Measurements from ENCODE around the gene CYTH2. TPM values are rescaled to one million over a fixed set of nuclear protein-coding genes. Genes with fewer than 3 reads are reported as not detected.

The CYTH2 gene
- polyA plus RNA-seq, 3 donors = 21.3 to 48.2 (median 21.7) TPM

DNA sequence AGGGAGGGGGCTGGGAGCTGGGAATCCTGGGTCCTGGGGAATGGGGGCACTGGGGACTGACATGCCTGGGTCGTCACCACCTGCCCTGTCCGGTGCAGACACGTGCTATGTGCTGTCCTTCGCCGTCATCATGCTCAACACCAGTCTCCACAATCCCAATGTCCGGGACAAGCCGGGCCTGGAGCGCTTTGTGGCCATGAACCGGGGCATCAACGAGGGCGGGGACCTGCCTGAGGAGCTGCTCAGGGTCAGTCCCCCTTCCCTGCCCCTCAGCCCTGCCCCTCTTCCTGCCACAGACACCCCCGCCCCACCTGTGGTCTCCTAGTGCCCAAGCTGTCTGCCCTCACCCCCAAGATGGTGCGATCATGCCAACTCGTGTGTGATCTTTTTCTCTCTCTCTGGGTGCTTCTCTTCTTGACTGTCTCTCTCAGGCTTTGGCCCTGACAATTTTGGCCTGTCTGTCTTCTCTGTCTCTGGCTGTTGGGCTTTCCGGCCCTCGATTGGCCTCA, 5.0 kb downstream of the CYTH2 start:
- H3K36me3 ChIP-seq (replicated peaks in 1 of 2; ENCODE audit: control insufficient read depth in 1 of 2, insufficient read depth in 2 of 2, low read length in 2 of 2) = peaks cover 80 to 84% of the 10 kb centered on the region in 2 donors
- peaks cover 6 to 11% of the 10 kb centered on the region in 2 donors for H3K4me1 ChIP-seq (ENCODE audit: control insufficient read depth in 1 of 2, insufficient read depth in 2 of 2, low read length in 2 of 2)
- H3K9me3 ChIP-seq (replicated peaks in 1 of 2; ENCODE audit: control insufficient read depth in 1 of 2, insufficient read depth in 1 of 2, low read length in 2 of 2) = no peaks in the 10 kb centered on the region
- no peak overlapping the region for H3K4me2 ChIP-seq (replicated peaks; ENCODE audit: extremely low read depth, low read length, poor library complexity, severe bottlenecking)
- TF ChIP-seq, protein P1, sequence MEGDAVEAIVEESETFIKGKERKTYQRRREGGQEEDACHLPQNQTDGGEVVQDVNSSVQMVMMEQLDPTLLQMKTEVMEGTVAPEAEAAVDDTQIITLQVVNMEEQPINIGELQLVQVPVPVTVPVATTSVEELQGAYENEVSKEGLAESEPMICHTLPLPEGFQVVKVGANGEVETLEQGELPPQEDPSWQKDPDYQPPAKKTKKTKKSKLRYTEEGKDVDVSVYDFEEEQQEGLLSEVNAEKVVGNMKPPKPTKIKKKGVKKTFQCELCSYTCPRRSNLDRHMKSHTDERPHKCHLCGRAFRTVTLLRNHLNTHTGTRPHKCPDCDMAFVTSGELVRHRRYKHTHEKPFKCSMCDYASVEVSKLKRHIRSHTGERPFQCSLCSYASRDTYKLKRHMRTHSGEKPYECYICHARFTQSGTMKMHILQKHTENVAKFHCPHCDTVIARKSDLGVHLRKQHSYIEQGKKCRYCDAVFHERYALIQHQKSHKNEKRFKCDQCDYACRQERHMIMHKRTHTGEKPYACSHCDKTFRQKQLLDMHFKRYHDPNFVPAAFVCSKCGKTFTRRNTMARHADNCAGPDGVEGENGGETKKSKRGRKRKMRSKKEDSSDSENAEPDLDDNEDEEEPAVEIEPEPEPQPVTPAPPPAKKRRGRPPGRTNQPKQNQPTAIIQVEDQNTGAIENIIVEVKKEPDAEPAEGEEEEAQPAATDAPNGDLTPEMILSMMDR (IDR thresholded peaks at IDR 0.05) = no peak
- no peaks in the 10 kb centered on the region for H3K27me3 ChIP-seq (ENCODE audit: control insufficient read depth in 2 of 2, insufficient read depth in 2 of 2, low read length in 2 of 2)
- Mint-ChIP-seq H3K27me3 (ENCODE audit: low read depth in 3 of 3) (peaks cover 0 to 3% (median 1%) of the 10 kb centered on the region in 3 donors), H3K4me3 (no peak overlapping the region), H3K9me3 (no peaks in the 10 kb centered on the region), H3K4me1 (peaks cover 11% of the 10 kb centered on the region), H3K36me3 (peaks cover 61 to 87% of the 10 kb centered on the region in 2 donors), H3K27ac (peak overlapping the region in 2 of 7 donors; percentile 10 to 18)
- no peak overlapping the region for H3K9ac ChIP-seq (ENCODE audit: insufficient read depth, low read length, poor library complexity, severe bottlenecking)
- H2AFZ ChIP-seq (ENCODE audit: insufficient read depth, low read depth, low read length, poor library complexity, severe bottlenecking) = no peak overlapping the region
- DNase-seq = no peak
- H4K20me1 ChIP-seq (ENCODE audit: insufficient read depth, low read length) = peaks cover 54% of the 10 kb centered on the region
- no peak overlapping the region for H3K4me3 ChIP-seq (replicated peaks in 1 of 3; ENCODE audit: low read depth in 2 of 3, low read length in 3 of 3)
- intact Hi-C loops (cut with micrococcal nuclease) = no loop called here
- no peak overlapping the region for H3K27ac ChIP-seq (ENCODE audit: low read depth in 1 of 2, low read length in 2 of 2)
- peaks cover 25% of the 10 kb centered on the region for H3K79me2 ChIP-seq (ENCODE audit: insufficient read depth, low read length)
- 93% methylated on average over 13 of the region's 16 CpGs for WGBS (ENCODE audit: insufficient coverage)

DNA sequence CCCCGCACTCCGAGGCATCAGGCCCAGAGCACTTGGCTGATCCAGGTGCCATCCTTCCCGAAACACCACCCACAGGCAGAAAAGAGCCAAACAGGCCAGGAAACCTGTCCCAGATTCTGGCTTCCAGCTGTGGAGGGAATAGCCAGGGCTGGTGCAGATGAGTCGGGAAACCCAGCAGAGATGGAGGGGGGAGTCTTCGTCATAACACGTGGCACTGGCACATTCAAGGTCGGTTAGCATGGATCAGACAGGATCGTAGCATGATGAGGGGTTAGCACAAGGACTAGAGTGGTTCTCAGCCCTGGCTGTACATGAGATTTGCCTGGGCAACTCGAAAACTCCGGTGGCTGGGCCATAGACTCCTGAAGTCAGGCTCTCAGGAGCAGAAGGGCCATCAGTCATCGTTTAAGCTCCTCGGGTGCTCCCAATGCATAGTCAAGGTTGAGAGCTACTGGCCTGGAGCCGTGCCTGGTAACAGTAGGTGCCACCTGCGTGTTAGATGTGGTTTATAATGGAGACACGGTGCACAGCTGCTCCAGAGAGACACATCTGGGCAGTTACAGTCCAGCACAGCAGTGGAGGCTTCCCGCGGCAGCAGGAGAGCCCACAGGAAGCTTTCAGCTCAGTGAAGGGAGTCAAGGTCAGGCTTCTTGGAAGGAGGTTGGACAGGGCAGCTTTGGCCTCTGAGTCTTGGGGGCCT, 6.3 kb downstream of the CYTH2 start:
- H4K20me1 ChIP-seq (ENCODE audit: insufficient read depth, low read length) = peaks cover 41% of the 10 kb centered on the region
- Mint-ChIP-seq H3K27me3 (ENCODE audit: low read depth in 3 of 3) (peaks cover 1 to 11% (median 9%) of the 10 kb centered on the region in 3 donors), H3K4me3 (no peak overlapping the region), H3K4me1 (peaks cover 13% of the 10 kb centered on the region), H3K27ac (peak overlapping the region in 4 of 7 donors; percentile 25 to 66 (median 37)), H3K9me3 (no peaks in the 10 kb centered on the region), H3K36me3 (peaks cover 64 to 86% of the 10 kb centered on the region in 2 donors)
- peaks cover 14% of the 10 kb centered on the region for H3K79me2 ChIP-seq (ENCODE audit: insufficient read depth, low read length)
- peaks cover 7 to 10% of the 10 kb centered on the region in 2 donors for H3K4me1 ChIP-seq (ENCODE audit: control insufficient read depth in 1 of 2, insufficient read depth in 2 of 2, low read length in 2 of 2)
- no peak overlapping the region for H3K4me3 ChIP-seq (replicated peaks in 1 of 3; ENCODE audit: low read depth in 2 of 3, low read length in 3 of 3)
- H3K9me3 ChIP-seq (replicated peaks in 1 of 2; ENCODE audit: control insufficient read depth in 1 of 2, insufficient read depth in 1 of 2, low read length in 2 of 2) = no peaks in the 10 kb centered on the region
- intact Hi-C loops (cut with micrococcal nuclease) = no loop called here
- H2AFZ ChIP-seq (ENCODE audit: insufficient read depth, low read depth, low read length, poor library complexity, severe bottlenecking) = no peak overlapping the region
- H3K4me2 ChIP-seq (replicated peaks; ENCODE audit: extremely low read depth, low read length, poor library complexity, severe bottlenecking) = no peak overlapping the region
- no peaks in the 10 kb centered on the region for H3K27me3 ChIP-seq (ENCODE audit: control insufficient read depth in 2 of 2, insufficient read depth in 2 of 2, low read length in 2 of 2)
- no peak overlapping the region for H3K9ac ChIP-seq (ENCODE audit: insufficient read depth, low read length, poor library complexity, severe bottlenecking)
- H3K36me3 ChIP-seq (replicated peaks in 1 of 2; ENCODE audit: control insufficient read depth in 1 of 2, insufficient read depth in 2 of 2, low read length in 2 of 2) = peaks cover 78 to 81% of the 10 kb centered on the region in 2 donors
- H3K27ac ChIP-seq (ENCODE audit: low read depth in 1 of 2, low read length in 2 of 2) = no peak overlapping the region
- WGBS (ENCODE audit: insufficient coverage) = 96% methylated on average over 16 of the region's 17 CpGs
- TF ChIP-seq, protein P1 (IDR thresholded peaks at IDR 0.05) = no peak
- DNase-seq = no peak
